Measurements from ENCODE around the gene PAK5.

PAK5 gene

DNA sequence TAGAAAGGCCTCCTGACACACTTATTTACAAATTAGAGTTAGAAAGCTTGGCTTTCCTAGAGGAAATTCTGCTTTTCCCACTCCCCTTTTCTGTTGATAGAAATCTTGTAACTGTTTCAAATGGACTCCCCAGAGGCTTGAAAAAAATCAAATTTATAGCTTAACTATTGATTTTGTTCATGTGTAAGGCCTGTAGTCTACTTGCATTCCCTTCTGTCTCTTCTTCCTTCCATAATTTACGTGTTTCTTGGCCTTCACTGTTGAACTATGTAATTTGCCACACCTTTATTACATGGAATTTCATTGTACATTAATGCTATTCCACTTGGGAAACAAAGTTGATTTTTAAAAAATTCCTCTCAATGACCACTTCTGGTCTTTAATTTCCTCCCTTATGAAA lies 243.1 kb downstream of the PAK5 start:
- Histone ChIP-seq H3K4me3 (ENCODE audit: low read depth in 1 of 2, low read length in 1 of 2) (no peak overlapping the region), H3K36me3 (no peaks in the 10 kb centered on the region), H3K4me1 (ENCODE audit: control insufficient read depth in 1 of 2, insufficient read depth in 1 of 2, low read depth in 1 of 2, low read length in 1 of 2) (no peaks in the 10 kb centered on the region), H3K27ac (no peak overlapping the region), H3K27me3 (peaks cover 8% of the 10 kb centered on the region), H3K9me3 (no peaks in the 10 kb centered on the region)
- TF ChIP-seq, protein P1, sequence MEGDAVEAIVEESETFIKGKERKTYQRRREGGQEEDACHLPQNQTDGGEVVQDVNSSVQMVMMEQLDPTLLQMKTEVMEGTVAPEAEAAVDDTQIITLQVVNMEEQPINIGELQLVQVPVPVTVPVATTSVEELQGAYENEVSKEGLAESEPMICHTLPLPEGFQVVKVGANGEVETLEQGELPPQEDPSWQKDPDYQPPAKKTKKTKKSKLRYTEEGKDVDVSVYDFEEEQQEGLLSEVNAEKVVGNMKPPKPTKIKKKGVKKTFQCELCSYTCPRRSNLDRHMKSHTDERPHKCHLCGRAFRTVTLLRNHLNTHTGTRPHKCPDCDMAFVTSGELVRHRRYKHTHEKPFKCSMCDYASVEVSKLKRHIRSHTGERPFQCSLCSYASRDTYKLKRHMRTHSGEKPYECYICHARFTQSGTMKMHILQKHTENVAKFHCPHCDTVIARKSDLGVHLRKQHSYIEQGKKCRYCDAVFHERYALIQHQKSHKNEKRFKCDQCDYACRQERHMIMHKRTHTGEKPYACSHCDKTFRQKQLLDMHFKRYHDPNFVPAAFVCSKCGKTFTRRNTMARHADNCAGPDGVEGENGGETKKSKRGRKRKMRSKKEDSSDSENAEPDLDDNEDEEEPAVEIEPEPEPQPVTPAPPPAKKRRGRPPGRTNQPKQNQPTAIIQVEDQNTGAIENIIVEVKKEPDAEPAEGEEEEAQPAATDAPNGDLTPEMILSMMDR (IDR thresholded peaks at IDR 0.05) = no peak

DNA sequence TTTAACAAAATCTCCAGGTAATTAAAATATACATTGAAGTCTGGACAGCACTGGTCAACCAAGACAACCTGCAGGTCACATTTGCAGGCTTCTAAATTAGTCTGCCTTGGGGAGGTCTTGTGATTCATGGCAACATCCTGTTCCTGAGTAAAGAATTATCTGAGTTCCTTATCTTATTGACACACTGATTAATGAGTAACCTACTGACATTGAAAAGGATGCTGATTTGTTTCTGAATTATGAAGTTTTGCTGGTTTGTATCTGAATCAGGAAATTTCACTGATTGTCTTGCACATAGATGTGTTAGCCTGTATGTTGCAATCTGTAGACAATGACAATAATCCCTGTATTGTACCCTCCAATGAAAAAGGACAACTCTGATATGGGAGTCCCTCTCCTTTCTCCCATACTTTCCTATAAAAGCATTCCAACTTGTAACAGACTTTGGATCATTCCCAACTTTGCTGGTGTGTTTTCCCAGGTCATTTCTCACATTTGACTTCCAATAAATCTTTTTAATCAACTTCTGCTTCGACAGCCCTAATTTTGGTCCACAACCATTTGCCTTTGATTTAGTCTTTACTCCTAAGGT lies 244.5 kb downstream of the PAK5 start:
- Histone ChIP-seq H3K4me3 (ENCODE audit: low read depth in 1 of 2, low read length in 1 of 2) (no peak overlapping the region), H3K27me3 (peaks cover 8% of the 10 kb centered on the region), H3K36me3 (no peaks in the 10 kb centered on the region), H3K27ac (no peak overlapping the region), H3K9me3 (no peaks in the 10 kb centered on the region), H3K4me1 (ENCODE audit: control insufficient read depth in 1 of 2, insufficient read depth in 1 of 2, low read depth in 1 of 2, low read length in 1 of 2) (no peaks in the 10 kb centered on the region)
- TF ChIP-seq, protein P1 (IDR thresholded peaks at IDR 0.05) = no peak

DNA sequence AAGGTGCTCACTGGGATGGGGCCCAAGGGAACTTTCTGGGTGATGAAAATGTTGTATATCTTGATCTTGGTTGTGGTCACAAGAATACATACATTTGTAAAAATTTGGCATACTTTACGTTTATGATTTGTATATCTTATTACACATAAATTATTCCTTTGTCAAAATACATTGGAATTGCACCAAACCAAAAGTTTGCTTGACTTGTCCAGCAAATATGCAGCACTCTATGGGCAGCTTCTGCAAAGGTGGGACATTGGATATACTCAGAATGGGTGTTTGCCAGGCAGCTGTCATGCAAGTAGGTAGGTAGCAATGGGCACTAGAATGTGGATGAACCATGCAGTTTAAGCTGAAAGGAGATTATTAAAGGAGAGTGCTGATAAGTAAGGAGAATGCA lies 246.5 kb downstream of the PAK5 start:
- no peak overlapping the region for H3K4me3 ChIP-seq (ENCODE audit: low read depth in 1 of 2, low read length in 1 of 2)
- TF ChIP-seq, protein P1 (IDR thresholded peaks at IDR 0.05) = no peak
- no peaks in the 10 kb centered on the region for H3K9me3 ChIP-seq
- no peak overlapping the region for H3K27ac ChIP-seq
- no peaks in the 10 kb centered on the region for H3K4me1 ChIP-seq (ENCODE audit: control insufficient read depth in 1 of 2, insufficient read depth in 1 of 2, low read depth in 1 of 2, low read length in 1 of 2)
- H3K27me3 ChIP-seq = peaks cover 8% of the 10 kb centered on the region
- no peaks in the 10 kb centered on the region for H3K36me3 ChIP-seq

DNA sequence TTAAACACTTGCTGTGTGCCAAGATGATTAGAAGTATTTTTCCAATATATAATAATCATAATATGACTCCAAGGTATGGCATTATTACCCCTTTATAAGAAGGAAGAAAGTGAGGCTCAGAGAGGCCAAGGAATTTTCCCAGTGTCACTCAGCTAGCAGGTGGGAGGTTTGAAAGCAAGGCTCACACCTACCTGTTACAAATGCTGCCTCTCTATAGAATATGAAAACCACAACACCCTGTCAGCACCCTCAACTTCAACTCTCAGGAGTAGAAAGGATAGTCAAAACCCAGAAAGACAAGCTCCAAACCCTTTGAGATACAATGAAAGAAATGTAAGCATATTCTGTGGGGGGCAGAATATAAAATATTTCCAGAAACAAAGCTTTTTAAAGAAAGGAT lies 247.8 kb downstream of the PAK5 start:
- H3K4me1 ChIP-seq (ENCODE audit: control insufficient read depth in 1 of 2, insufficient read depth in 1 of 2, low read depth in 1 of 2, low read length in 1 of 2) = no peaks in the 10 kb centered on the region
- H3K27me3 ChIP-seq = peaks cover 8% of the 10 kb centered on the region
- no peaks in the 10 kb centered on the region for H3K36me3 ChIP-seq
- H3K27ac ChIP-seq = no peak overlapping the region
- H3K9me3 ChIP-seq = no peaks in the 10 kb centered on the region
- H3K4me3 ChIP-seq (ENCODE audit: low read depth in 1 of 2, low read length in 1 of 2) = no peak overlapping the region
- TF ChIP-seq, protein P1 (IDR thresholded peaks at IDR 0.05) = no peak

DNA sequence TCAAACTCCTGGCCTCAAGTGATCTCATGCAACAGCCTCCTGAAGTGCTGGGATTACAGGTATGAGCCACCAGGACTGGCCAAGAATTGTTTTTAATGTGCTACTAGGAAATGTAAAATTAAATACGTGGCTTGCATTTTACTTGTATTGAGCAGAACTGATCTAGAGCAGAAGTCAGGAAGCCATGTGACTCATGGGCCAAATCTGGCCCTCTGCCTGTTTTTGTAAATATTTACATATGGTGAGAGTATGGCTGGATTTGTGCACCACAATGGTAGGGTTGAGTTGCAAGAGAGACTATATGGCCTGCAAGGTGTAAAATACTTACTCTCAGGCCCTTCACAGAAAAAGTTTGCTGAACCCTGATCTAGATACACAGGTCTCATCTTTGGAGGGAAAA lies 248.7 kb downstream of the PAK5 start:
- Histone ChIP-seq H3K9me3 (no peaks in the 10 kb centered on the region), H3K4me1 (ENCODE audit: control insufficient read depth in 1 of 2, insufficient read depth in 1 of 2, low read depth in 1 of 2, low read length in 1 of 2) (no peaks in the 10 kb centered on the region), H3K27me3 (peaks cover 8% of the 10 kb centered on the region), H3K4me3 (ENCODE audit: low read depth in 1 of 2, low read length in 1 of 2) (no peak overlapping the region), H3K36me3 (no peaks in the 10 kb centered on the region), H3K27ac (no peak overlapping the region)
- TF ChIP-seq, protein P1 (IDR thresholded peaks at IDR 0.05) = no peak

DNA sequence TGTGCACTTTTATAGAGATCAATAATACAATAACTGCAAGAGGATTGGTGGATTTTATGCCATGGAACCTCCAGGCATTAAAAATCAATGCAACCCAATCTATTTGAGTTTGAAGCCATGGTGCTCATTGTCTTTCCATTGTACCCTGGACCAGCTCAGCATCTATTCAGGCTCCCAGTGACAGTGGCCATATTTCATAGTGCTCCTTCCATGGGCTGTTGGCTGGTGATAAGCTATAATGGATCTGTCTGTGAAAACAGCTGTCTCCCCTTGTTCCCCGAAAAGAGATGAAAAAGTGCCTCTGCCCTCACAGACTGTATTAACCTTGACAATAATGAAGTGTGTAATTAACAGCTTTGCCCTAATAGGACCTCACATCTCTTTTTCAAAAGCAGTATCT lies 250.2 kb downstream of the PAK5 start:
- no peaks in the 10 kb centered on the region for H3K36me3 ChIP-seq
- H3K9me3 ChIP-seq = no peaks in the 10 kb centered on the region
- H3K27ac ChIP-seq = no peak overlapping the region
- TF ChIP-seq, protein P1 (IDR thresholded peaks at IDR 0.05) = no peak
- H3K4me3 ChIP-seq (ENCODE audit: low read depth in 1 of 2, low read length in 1 of 2) = no peak overlapping the region
- peaks cover 8% of the 10 kb centered on the region for H3K27me3 ChIP-seq
- H3K4me1 ChIP-seq (ENCODE audit: control insufficient read depth in 1 of 2, insufficient read depth in 1 of 2, low read depth in 1 of 2, low read length in 1 of 2) = no peaks in the 10 kb centered on the region
